Astrocyte (in vitro differentiated cells and primary cell): Measurements from ENCODE around the gene ASB6.

Source experiments
- CTCF ChIP-seq: IDR thresholded peaks from 2 replicates; pipeline ENCODE4 v1.5.1; 2011; ENCODE audit warnings: low read depth, mild to moderate bottlenecking, inconsistent platforms, low read length, moderate library complexity; ENCODE audit not compliant: insufficient read depth
- EZH2 ChIP-seq: IDR thresholded peaks from 2 replicates; pipeline ENCODE4 v1.6.1; 2012; ENCODE audit warnings: mild to moderate bottlenecking, low read length, inconsistent platforms; ENCODE audit not compliant: insufficient read depth

DNA sequence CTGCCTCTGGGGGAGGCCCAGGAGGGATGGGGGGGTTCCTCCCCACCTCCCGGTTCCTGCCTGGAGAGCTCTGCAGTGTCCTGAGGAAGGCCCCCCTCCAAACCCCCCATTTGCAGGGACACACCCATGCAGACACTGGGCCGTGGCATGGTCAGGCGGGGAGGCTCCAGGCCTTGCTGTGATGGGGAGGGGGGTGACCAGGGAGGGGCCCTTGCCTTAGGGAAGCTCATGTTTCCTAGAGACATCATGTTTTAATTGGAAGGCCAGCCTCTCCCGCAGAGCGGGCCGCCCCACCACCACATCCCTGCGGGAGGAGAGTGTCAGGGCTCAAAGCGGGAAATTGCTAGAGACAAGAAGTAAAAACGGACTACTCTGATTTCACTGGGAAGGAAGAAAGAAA, 35.5 kb upstream of the ASB6 start:
- TF ChIP-seq CTCF (no peak), EZH2 (no peak)
